HEK293 (cell line): ENCODE data around the gene TMEM185A.

Experiments used
- ZNF121 ChIP-seq: fragments of 450-650 bp; formaldehyde crosslinking; IDR thresholded peaks from 2 replicates; pipeline ENCODE4 v1.5.1; 2016; ENCODE audit warnings: missing biosample characterization, missing genetic modification characterization
- ZNF558 ChIP-seq: fragments of 450-650 bp; formaldehyde crosslinking; IDR thresholded peaks from 2 replicates; pipeline ENCODE4 v1.5.1; 2016; ENCODE audit warnings: missing biosample characterization, missing genetic modification characterization
- TF ChIP-seq, protein P1 (sequence below): fragments of 450-650 bp; formaldehyde crosslinking; IDR thresholded peaks from 2 replicates; pipeline ENCODE4 v1.5.1; 2016; ENCODE audit warnings: missing biosample characterization, missing genetic modification characterization
- TF ChIP-seq, protein P2 (sequence below): fragments of 450-650 bp; formaldehyde crosslinking; IDR thresholded peaks from 2 replicates; pipeline ENCODE4 v1.5.1; 2016; ENCODE audit warnings: missing biosample characterization, missing genetic modification characterization
- TF ChIP-seq, protein P3 (sequence below): fragments of 450-650 bp; formaldehyde crosslinking; IDR thresholded peaks from 2 replicates; pipeline ENCODE4 v1.5.1; 2016; ENCODE audit warnings: missing biosample characterization, missing genetic modification characterization
- TF ChIP-seq, protein P4 (sequence below): fragments of 450-650 bp; formaldehyde crosslinking; conservative IDR thresholded peaks from 2 replicates; pipeline ENCODE4 v1.5.1; 2016; ENCODE audit warnings: low read depth, missing biosample characterization, missing genetic modification characterization

DNA sequence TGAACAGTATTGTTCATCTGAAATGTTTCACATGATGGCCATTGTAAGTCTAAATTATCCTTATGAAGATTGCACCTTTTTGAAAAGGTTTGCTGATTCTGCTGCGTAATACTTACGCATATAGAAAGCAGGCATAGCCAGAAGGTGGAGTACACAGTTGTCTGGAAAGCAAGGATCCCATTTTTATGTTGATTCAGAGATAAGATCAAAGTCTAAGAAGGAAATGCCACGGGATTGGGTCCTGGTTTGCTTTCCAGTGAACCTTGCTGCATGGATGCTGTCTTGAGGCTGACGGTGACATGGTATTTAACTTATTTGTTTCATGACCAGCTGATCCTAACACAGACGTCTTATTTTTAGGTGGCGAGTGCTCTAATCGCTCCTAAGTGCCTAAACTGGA is 59.8 kb downstream of the TMEM185A start:
- TF ChIP-seq, protein P1, sequence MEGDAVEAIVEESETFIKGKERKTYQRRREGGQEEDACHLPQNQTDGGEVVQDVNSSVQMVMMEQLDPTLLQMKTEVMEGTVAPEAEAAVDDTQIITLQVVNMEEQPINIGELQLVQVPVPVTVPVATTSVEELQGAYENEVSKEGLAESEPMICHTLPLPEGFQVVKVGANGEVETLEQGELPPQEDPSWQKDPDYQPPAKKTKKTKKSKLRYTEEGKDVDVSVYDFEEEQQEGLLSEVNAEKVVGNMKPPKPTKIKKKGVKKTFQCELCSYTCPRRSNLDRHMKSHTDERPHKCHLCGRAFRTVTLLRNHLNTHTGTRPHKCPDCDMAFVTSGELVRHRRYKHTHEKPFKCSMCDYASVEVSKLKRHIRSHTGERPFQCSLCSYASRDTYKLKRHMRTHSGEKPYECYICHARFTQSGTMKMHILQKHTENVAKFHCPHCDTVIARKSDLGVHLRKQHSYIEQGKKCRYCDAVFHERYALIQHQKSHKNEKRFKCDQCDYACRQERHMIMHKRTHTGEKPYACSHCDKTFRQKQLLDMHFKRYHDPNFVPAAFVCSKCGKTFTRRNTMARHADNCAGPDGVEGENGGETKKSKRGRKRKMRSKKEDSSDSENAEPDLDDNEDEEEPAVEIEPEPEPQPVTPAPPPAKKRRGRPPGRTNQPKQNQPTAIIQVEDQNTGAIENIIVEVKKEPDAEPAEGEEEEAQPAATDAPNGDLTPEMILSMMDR (tag by site-specific recombination), result no peak
- TF ChIP-seq ZNF558 (tag by site-specific recombination), result no peak
- no peak for TF ChIP-seq ZNF121 (tag by site-specific recombination)
- TF ChIP-seq, protein P2, sequence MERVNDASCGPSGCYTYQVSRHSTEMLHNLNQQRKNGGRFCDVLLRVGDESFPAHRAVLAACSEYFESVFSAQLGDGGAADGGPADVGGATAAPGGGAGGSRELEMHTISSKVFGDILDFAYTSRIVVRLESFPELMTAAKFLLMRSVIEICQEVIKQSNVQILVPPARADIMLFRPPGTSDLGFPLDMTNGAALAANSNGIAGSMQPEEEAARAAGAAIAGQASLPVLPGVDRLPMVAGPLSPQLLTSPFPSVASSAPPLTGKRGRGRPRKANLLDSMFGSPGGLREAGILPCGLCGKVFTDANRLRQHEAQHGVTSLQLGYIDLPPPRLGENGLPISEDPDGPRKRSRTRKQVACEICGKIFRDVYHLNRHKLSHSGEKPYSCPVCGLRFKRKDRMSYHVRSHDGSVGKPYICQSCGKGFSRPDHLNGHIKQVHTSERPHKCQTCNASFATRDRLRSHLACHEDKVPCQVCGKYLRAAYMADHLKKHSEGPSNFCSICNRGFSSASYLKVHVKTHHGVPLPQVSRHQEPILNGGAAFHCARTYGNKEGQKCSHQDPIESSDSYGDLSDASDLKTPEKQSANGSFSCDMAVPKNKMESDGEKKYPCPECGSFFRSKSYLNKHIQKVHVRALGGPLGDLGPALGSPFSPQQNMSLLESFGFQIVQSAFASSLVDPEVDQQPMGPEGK (tag by site-specific recombination), result no peak
- TF ChIP-seq, protein P3, sequence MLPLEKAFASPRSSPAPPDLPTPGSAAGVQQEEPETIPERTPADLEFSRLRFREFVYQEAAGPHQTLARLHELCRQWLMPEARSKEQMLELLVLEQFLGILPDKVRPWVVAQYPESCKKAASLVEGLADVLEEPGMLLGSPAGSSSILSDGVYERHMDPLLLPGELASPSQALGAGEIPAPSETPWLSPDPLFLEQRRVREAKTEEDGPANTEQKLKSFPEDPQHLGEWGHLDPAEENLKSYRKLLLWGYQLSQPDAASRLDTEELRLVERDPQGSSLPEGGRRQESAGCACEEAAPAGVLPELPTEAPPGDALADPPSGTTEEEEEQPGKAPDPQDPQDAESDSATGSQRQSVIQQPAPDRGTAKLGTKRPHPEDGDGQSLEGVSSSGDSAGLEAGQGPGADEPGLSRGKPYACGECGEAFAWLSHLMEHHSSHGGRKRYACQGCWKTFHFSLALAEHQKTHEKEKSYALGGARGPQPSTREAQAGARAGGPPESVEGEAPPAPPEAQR (tag by site-specific recombination), result no peak
- TF ChIP-seq, protein P4, sequence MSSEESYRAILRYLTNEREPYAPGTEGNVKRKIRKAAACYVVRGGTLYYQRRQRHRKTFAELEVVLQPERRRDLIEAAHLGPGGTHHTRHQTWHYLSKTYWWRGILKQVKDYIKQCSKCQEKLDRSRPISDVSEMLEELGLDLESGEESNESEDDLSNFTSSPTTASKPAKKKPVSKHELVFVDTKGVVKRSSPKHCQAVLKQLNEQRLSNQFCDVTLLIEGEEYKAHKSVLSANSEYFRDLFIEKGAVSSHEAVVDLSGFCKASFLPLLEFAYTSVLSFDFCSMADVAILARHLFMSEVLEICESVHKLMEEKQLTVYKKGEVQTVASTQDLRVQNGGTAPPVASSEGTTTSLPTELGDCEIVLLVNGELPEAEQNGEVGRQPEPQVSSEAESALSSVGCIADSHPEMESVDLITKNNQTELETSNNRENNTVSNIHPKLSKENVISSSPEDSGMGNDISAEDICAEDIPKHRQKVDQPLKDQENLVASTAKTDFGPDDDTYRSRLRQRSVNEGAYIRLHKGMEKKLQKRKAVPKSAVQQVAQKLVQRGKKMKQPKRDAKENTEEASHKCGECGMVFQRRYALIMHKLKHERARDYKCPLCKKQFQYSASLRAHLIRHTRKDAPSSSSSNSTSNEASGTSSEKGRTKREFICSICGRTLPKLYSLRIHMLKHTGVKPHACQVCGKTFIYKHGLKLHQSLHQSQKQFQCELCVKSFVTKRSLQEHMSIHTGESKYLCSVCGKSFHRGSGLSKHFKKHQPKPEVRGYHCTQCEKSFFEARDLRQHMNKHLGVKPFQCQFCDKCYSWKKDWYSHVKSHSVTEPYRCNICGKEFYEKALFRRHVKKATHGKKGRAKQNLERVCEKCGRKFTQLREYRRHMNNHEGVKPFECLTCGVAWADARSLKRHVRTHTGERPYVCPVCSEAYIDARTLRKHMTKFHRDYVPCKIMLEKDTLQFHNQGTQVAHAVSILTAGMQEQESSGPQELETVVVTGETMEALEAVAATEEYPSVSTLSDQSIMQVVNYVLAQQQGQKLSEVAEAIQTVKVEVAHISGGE (tag by site-specific recombination), result no peak
